Breast epithelium (tissue), 3 donors: ENCODE results near the gene CERS5.

Source experiments
- CTCF ChIP-seq, 3 donors: fragments of 450-650 bp; IDR thresholded peaks; one replicate each; pipeline ENCODE4 v1.5.1; 2016 to 2017; ENCODE audit warnings: antibody characterized with exemption in 3 of 3, mild to moderate bottlenecking in 3 of 3, moderate library complexity in 3 of 3
- POLR2A ChIP-seq: fragments of 450-650 bp; IDR thresholded peaks from one replicate; pipeline ENCODE4 v1.6.1; 2016; ENCODE audit warnings: antibody characterized with exemption, mild to moderate bottlenecking, moderate library complexity
- POLR2AphosphoS5 ChIP-seq, 3 donors: sonication (generic); formaldehyde crosslinking; IDR thresholded peaks; one replicate each; pipeline ENCODE4 v1.6.1; 2017; ENCODE audit warnings: antibody characterized with exemption in 3 of 3

GRCh38 chr12:50121641-50122040, 45.5 kb downstream of the CERS5 start:
- TF ChIP-seq POLR2AphosphoS5 (IDR thresholded peaks at IDR 0.05): no peak
- no peak for TF ChIP-seq CTCF (IDR thresholded peaks at IDR 0.05)
- TF ChIP-seq POLR2A: no peak
